H9 (cell line): Measurements from ENCODE around the gene DNM2. TPM values are rescaled to one million over a fixed set of nuclear protein-coding genes. Genes with fewer than 3 reads are reported as not detected.

ENCODE experiments used
- DNase-seq: peaks from one replicate; pipeline ENCODE4 v3.0.0-alpha.2; 2017
- H2AFZ ChIP-seq: one replicate; pipeline ENCODE4 v1.6.1; 2013; ENCODE audit warnings: mild to moderate bottlenecking, low read length, control low read depth, moderate library complexity
- H2AK5ac ChIP-seq: 2 replicates; pipeline ENCODE4 v1.6.1; 2013; ENCODE audit warnings: low read length, control low read depth, mixed read lengths; ENCODE audit not compliant: insufficient read length
- H2BK120ac ChIP-seq: one replicate; pipeline ENCODE4 v1.6.1; 2013; ENCODE audit warnings: low read depth, mild to moderate bottlenecking, low read length, control low read depth, inconsistent platforms; ENCODE audit not compliant: poor library complexity, severe bottlenecking
- H2BK12ac ChIP-seq: 2 replicates; pipeline ENCODE4 v1.6.1; 2013; ENCODE audit warnings: low read length, control low read depth, mixed read lengths, low read depth; ENCODE audit not compliant: insufficient read length
- H2BK15ac ChIP-seq: 2 replicates; pipeline ENCODE4 v1.6.1; 2013; ENCODE audit warnings: low read depth, low read length, control low read depth
- H2BK20ac ChIP-seq: one replicate; pipeline ENCODE4 v1.6.1; 2013; ENCODE audit warnings: low read depth, mild to moderate bottlenecking, low read length, control low read depth, inconsistent platforms; ENCODE audit not compliant: poor library complexity, severe bottlenecking
- H2BK5ac ChIP-seq: 2 replicates; pipeline ENCODE4 v1.6.1; 2013; ENCODE audit warnings: low read length, control low read depth, mixed read lengths; ENCODE audit not compliant: insufficient read length
- H3K14ac ChIP-seq: 2 replicates; pipeline ENCODE4 v1.6.1; 2013; ENCODE audit warnings: low read length, control low read depth; ENCODE audit not compliant: insufficient read depth
- H3K18ac ChIP-seq: 2 replicates; pipeline ENCODE4 v1.6.1; 2013; ENCODE audit warnings: low read depth, mild to moderate bottlenecking, mixed read lengths, low read length, control low read depth; ENCODE audit not compliant: insufficient read length
- H3K23ac ChIP-seq: 2 replicates; pipeline ENCODE4 v1.6.1; 2013; ENCODE audit warnings: low read length, control low read depth, mixed read lengths, low read depth; ENCODE audit not compliant: insufficient read length
- H3K23me2 ChIP-seq: 2 replicates; pipeline ENCODE4 v1.6.1; 2013; ENCODE audit warnings: low read depth, mild to moderate bottlenecking, mixed read lengths, low read length, control low read depth; ENCODE audit not compliant: insufficient read length, poor library complexity, severe bottlenecking
- H3K27ac ChIP-seq: 2 replicates; pipeline ENCODE4 v1.5.1; 2013; ENCODE audit warnings: low read length, control low read depth, mixed read lengths, low read depth; ENCODE audit not compliant: insufficient read length
- H3K27me3 ChIP-seq: 2 replicates; pipeline ENCODE4 v1.6.1; 2013; ENCODE audit warnings: low read length, control low read depth, inconsistent platforms; ENCODE audit not compliant: insufficient read depth
- H3K4ac ChIP-seq: 2 replicates; pipeline ENCODE4 v1.6.1; 2013; ENCODE audit warnings: low read depth, mild to moderate bottlenecking, control low read depth, inconsistent platforms, low read length, moderate library complexity
- H3K4me1 ChIP-seq: 2 replicates; pipeline ENCODE4 v1.6.1; 2013; ENCODE audit warnings: low read length, control low read depth, inconsistent platforms; ENCODE audit not compliant: insufficient read depth
- H3K4me2 ChIP-seq: 2 replicates; pipeline ENCODE4 v1.6.1; 2013; ENCODE audit warnings: low read length, control low read depth, mixed read lengths; ENCODE audit not compliant: insufficient read length, insufficient read depth
- H3K56ac ChIP-seq: 2 replicates; pipeline ENCODE4 v1.6.1; 2013; ENCODE audit warnings: low read depth, mild to moderate bottlenecking, mixed read lengths, low read length, control low read depth; ENCODE audit not compliant: insufficient read length
- H3K79me1 ChIP-seq: 2 replicates; pipeline ENCODE4 v1.6.1; 2013; ENCODE audit warnings: low read depth, mild to moderate bottlenecking, moderate library complexity, low read length, control low read depth, inconsistent platforms; ENCODE audit not compliant: insufficient read depth, poor library complexity, severe bottlenecking
- H3K79me2 ChIP-seq: 2 replicates; pipeline ENCODE4 v1.6.1; 2013; ENCODE audit warnings: low read length, control low read depth, inconsistent platforms; ENCODE audit not compliant: insufficient read depth
- H3K9ac ChIP-seq: 2 replicates; pipeline ENCODE4 v1.6.1; 2013; ENCODE audit warnings: low read length, control low read depth, mixed read lengths; ENCODE audit not compliant: insufficient read length; ENCODE audit errors: extremely low read depth
- H3K9me3 ChIP-seq: one replicate; pipeline ENCODE4 v1.6.1; 2013; ENCODE audit warnings: low read depth, low read length, inconsistent platforms; ENCODE audit not compliant: control insufficient read depth
- H3T11ph ChIP-seq: one replicate; pipeline ENCODE4 v1.6.1; 2013; ENCODE audit warnings: mild to moderate bottlenecking, low read length, control low read depth, inconsistent platforms
- H4K20me1 ChIP-seq: one replicate; pipeline ENCODE4 v1.6.1; 2013; ENCODE audit not compliant: control insufficient read depth, insufficient read length, insufficient read depth
- H4K5ac ChIP-seq: 2 replicates; pipeline ENCODE4 v1.6.1; 2013; ENCODE audit warnings: low read depth, mild to moderate bottlenecking, mixed read lengths, low read length, control low read depth; ENCODE audit not compliant: insufficient read length
- H4K8ac ChIP-seq: replicated peaks from 2 replicates; pipeline ENCODE4 v1.6.1; 2013; ENCODE audit warnings: low read length, control low read depth, mixed read lengths, low read depth; ENCODE audit not compliant: insufficient read length
- H4K91ac ChIP-seq: 2 replicates; pipeline ENCODE4 v1.6.1; 2013; ENCODE audit warnings: low read depth, mild to moderate bottlenecking, moderate library complexity, mixed read lengths, low read length, control low read depth; ENCODE audit not compliant: insufficient read length
- H3K27ac Mint-ChIP-seq, 3 experiments: 2 replicates in 2 of 3; 3 replicates in 1 of 3; pipeline ENCODE4 v1.8.0; 2020 to 2021; ENCODE audit warnings: mixed read lengths in 3 of 3, mild to moderate bottlenecking in 1 of 3, moderate library complexity in 1 of 3
- H3K27me3 Mint-ChIP-seq: 2 replicates; pipeline ENCODE4 v1.8.0; 2021; ENCODE audit warnings: low read depth, mild to moderate bottlenecking, moderate library complexity, mixed read lengths
- H3K36me3 Mint-ChIP-seq, 3 experiments: 2 replicates in 2 of 3; 3 replicates in 1 of 3; pipeline ENCODE4 v1.8.0; 2020 to 2021; ENCODE audit warnings: low read depth in 3 of 3, mixed read lengths in 3 of 3; ENCODE audit not compliant: insufficient read depth in 1 of 3
- H3K4me1 Mint-ChIP-seq, 2 experiments: 2 replicates each; pipeline ENCODE4 v1.8.0; 2020; ENCODE audit warnings: mixed read lengths in 2 of 2
- H3K4me3 Mint-ChIP-seq, 2 experiments: 2 replicates in 1 of 2; 3 replicates in 1 of 2; pipeline ENCODE4 v1.8.0; 2020 to 2021; ENCODE audit warnings: mild to moderate bottlenecking in 2 of 2, mixed read lengths in 2 of 2, moderate library complexity in 1 of 2
- H3K9me3 Mint-ChIP-seq, 2 experiments: 2 replicates in 1 of 2; 3 replicates in 1 of 2; pipeline ENCODE4 v1.8.0; 2020; ENCODE audit warnings: mild to moderate bottlenecking in 2 of 2, mixed read lengths in 2 of 2, moderate library complexity in 1 of 2
- WGBS: extraction: QIAGEN DNeasy Blood & Tissue Kit; methylation state at CpG from one replicate; pipeline ENCODE4 v1.1.7; 2013; ENCODE audit warnings: missing lambda C conversion rate, low lambda C conversion rate, mixed read lengths; ENCODE audit not compliant: insufficient read length; ENCODE audit errors: extremely low coverage; 5-methylcytosine and 5-hydroxymethylcytosine counted together
- total RNA-seq: library from RNA; stranded (reverse); gene quantifications from 2 replicates; pipeline ENCODE4 v1.2.1, GENCODE V29; 2021
- TF ChIP-seq, protein P1 (sequence below): fragments of 200-600 bp; sonication (generic); conservative IDR thresholded peaks from 3 replicates; pipeline ENCODE4 v1.8.0; 2021; ENCODE audit warnings: antibody characterized with exemption, mild to moderate bottlenecking

The DNM2 gene
- total RNA-seq, 1 experiment from 2014 or later: 152 TPM

DNA sequence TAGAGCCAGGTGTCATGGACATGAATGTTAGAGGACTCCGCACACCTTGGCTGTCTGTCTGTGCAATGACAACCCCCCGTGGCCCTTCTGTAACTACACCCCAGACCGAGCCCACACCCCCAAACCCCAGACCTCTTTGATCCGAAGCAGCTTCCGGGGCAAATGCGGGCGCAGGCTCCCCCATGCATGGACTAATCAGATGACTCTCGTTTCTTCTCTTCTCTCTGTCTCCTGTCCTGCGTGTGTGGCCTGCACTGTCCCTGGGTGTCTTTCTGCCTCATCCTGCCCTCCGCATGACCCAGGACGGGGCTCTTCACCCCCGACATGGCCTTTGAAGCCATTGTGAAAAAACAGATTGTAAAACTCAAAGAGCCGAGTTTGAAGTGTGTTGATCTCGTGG, 79.2 kb downstream of the DNM2 start:
- DNase-seq: no peak
- Histone ChIP-seq H3K18ac (no peak overlapping the region), H3K9ac (no peak overlapping the region), H2BK15ac (no peak overlapping the region), H3K27me3 (no peaks in the 10 kb centered on the region), H3K56ac (no peak overlapping the region), H4K20me1 (no peaks in the 10 kb centered on the region), H2BK12ac (no peak overlapping the region), H4K5ac (no peak overlapping the region), H3K79me2 (no peaks in the 10 kb centered on the region), H3K27ac (no peak overlapping the region), H3K9me3 (no peaks in the 10 kb centered on the region), H2AK5ac (no peak overlapping the region), H4K91ac (no peak overlapping the region), H2BK120ac (no peak overlapping the region), H3K4me2 (no peak overlapping the region), H3K4me1 (no peaks in the 10 kb centered on the region), H3K23me2 (no peaks in the 10 kb centered on the region), H3K4ac (no peak overlapping the region), H2BK20ac (no peak overlapping the region), H3K79me1 (no peaks in the 10 kb centered on the region), H2AFZ (no peak overlapping the region), H3T11ph (no peak overlapping the region), H2BK5ac (no peak overlapping the region), H3K23ac (no peak overlapping the region), H4K8ac (no peak overlapping the region), H3K14ac (no peak overlapping the region)
- Mint-ChIP-seq H3K4me1 (no peaks in the 10 kb centered on the region), H3K9me3 (no peaks in the 10 kb centered on the region), H3K4me3 (no peak overlapping the region), H3K36me3 (peaks cover 11 to 75% (median 60%) of the 10 kb centered on the region in 3 experiments; a peak in 6 of 7 replicates), H3K27ac (peak overlapping the region in 1 of 3 experiments; percentile 46; a peak in 3 of 7 replicates), H3K27me3 (no peaks in the 10 kb centered on the region)
- WGBS: no CpG with 5 or more reads among the region's 14 CpGs
- TF ChIP-seq, protein P1, sequence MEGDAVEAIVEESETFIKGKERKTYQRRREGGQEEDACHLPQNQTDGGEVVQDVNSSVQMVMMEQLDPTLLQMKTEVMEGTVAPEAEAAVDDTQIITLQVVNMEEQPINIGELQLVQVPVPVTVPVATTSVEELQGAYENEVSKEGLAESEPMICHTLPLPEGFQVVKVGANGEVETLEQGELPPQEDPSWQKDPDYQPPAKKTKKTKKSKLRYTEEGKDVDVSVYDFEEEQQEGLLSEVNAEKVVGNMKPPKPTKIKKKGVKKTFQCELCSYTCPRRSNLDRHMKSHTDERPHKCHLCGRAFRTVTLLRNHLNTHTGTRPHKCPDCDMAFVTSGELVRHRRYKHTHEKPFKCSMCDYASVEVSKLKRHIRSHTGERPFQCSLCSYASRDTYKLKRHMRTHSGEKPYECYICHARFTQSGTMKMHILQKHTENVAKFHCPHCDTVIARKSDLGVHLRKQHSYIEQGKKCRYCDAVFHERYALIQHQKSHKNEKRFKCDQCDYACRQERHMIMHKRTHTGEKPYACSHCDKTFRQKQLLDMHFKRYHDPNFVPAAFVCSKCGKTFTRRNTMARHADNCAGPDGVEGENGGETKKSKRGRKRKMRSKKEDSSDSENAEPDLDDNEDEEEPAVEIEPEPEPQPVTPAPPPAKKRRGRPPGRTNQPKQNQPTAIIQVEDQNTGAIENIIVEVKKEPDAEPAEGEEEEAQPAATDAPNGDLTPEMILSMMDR: no peak
